Cardiac muscle cell (in vitro differentiated cells and primary cell): ENCODE data around the gene TRIO. TPM values are rescaled to one million over a fixed set of nuclear protein-coding genes. Genes with fewer than 3 reads are reported as not detected.

ENCODE experiments used
- DNase-seq, 2 donors: peaks; one replicate each; pipeline versions ENCODE4 v3.0.0 to v3.0.0-alpha.2; 2010 to 2017; ENCODE audit warnings: low read depth in 1 of 2, low spot score in 1 of 2
- H3K27ac ChIP-seq: fragments of 200-600 bp; sonication (generic); 2 replicates; pipeline ENCODE4 v1.5.1; 2016
- H3K27me3 ChIP-seq: fragments of 200-600 bp; sonication (generic); 2 replicates; pipeline ENCODE4 v1.6.0; 2016; ENCODE audit warnings: control low read depth
- H3K36me3 ChIP-seq: fragments of 200-600 bp; sonication (generic); 2 replicates; pipeline ENCODE4 v1.5.1; 2016; ENCODE audit warnings: control low read depth
- H3K4me1 ChIP-seq: fragments of 200-600 bp; sonication (generic); 2 replicates; pipeline ENCODE4 v1.8.1; 2017; ENCODE audit warnings: low read depth, mild to moderate bottlenecking, mixed run types
- H3K4me3 ChIP-seq: fragments of 200-600 bp; sonication (generic); 2 replicates; pipeline ENCODE4 v1.5.1; 2016; ENCODE audit warnings: mild to moderate bottlenecking
- H3K9me3 ChIP-seq: fragments of 200-600 bp; sonication (generic); 2 replicates; pipeline ENCODE4 v1.5.1; 2017; ENCODE audit warnings: low read depth, mild to moderate bottlenecking, control low read depth
- CTCF ChIP-seq: IDR thresholded peaks from 2 replicates; pipeline ENCODE4 v1.5.1; 2012; ENCODE audit warnings: low read depth, mild to moderate bottlenecking, low read length
- polyA plus RNA-seq: library from polyadenylated mRNA; unstranded; fragments of >200 nt; fragmentation: Nextera tagmentation; extraction: Ambion mirVana; gene quantifications from 2 replicates; pipeline ENCODE4 v1.2.1, GENCODE V29; 2016
- total RNA-seq: library from RNA; depleted of rRNA; stranded (reverse); fragments of >200 nt; gene quantifications from 2 replicates; pipeline ENCODE4 v1.2.3, GENCODE V29; 2016

The TRIO gene
- total and polyA plus RNA-seq, 2 experiments from 2014 or later: 15.5 to 104 TPM

- H3K27me3 ChIP-seq: no peaks in the 10 kb centered on the region
- H3K4me3 ChIP-seq: no peak overlapping the region
- no peaks in the 10 kb centered on the region for H3K9me3 ChIP-seq
- no peak overlapping the region for H3K27ac ChIP-seq
- TF ChIP-seq CTCF: no peak
- H3K4me1 ChIP-seq: peaks cover 5% of the 10 kb centered on the region
- H3K36me3 ChIP-seq: no peaks in the 10 kb centered on the region
- DNase-seq: no peak
These were observed 210.8 kb downstream of the TRIO start for GRCh38 chr5:14353726-14354474.

- H3K4me1 ChIP-seq: peaks cover 5% of the 10 kb centered on the region
- TF ChIP-seq CTCF: no peak
- no peaks in the 10 kb centered on the region for H3K36me3 ChIP-seq
- no peak overlapping the region for H3K27ac ChIP-seq
- no peak overlapping the region for H3K4me3 ChIP-seq
- H3K27me3 ChIP-seq: no peaks in the 10 kb centered on the region
- no peak for DNase-seq
- H3K9me3 ChIP-seq: no peaks in the 10 kb centered on the region
These were observed 212.2 kb downstream of the TRIO start for GRCh38 chr5:14355391-14355790.

GRCh38 chr5:14356305-14356704 lies 213.2 kb downstream of the TRIO start:
- Histone ChIP-seq H3K27me3 (no peaks in the 10 kb centered on the region), H3K9me3 (no peaks in the 10 kb centered on the region), H3K27ac (no peak overlapping the region), H3K36me3 (no peaks in the 10 kb centered on the region), H3K4me3 (no peak overlapping the region), H3K4me1 (peaks cover 5% of the 10 kb centered on the region)
- no peak for TF ChIP-seq CTCF
- DNase-seq: no peak

GRCh38 chr5:14357441-14357840 lies 214.3 kb downstream of the TRIO start:
- no peaks in the 10 kb centered on the region for H3K36me3 ChIP-seq
- no peak overlapping the region for H3K27ac ChIP-seq
- no peaks in the 10 kb centered on the region for H3K27me3 ChIP-seq
- no peak for TF ChIP-seq CTCF
- no peaks in the 10 kb centered on the region for H3K9me3 ChIP-seq
- peak in 1 of 2 donors; percentile 24 for DNase-seq
- H3K4me1 ChIP-seq: peaks cover 5% of the 10 kb centered on the region
- no peak overlapping the region for H3K4me3 ChIP-seq

- Histone ChIP-seq H3K27me3 (no peaks in the 10 kb centered on the region), H3K4me1 (peaks cover 5% of the 10 kb centered on the region), H3K4me3 (no peak overlapping the region), H3K9me3 (no peaks in the 10 kb centered on the region), H3K36me3 (no peaks in the 10 kb centered on the region), H3K27ac (no peak overlapping the region)
- no peak for DNase-seq
- TF ChIP-seq CTCF: no peak
These were observed 214.7 kb downstream of the TRIO start for GRCh38 chr5:14357851-14358250.

GRCh38 chr5:14358536-14358935 lies 215.4 kb downstream of the TRIO start:
- peaks cover under 1% of the 10 kb centered on the region for H3K36me3 ChIP-seq
- no peak overlapping the region for H3K27ac ChIP-seq
- DNase-seq: no peak
- peaks cover 5% of the 10 kb centered on the region for H3K4me1 ChIP-seq
- no peak overlapping the region for H3K4me3 ChIP-seq
- TF ChIP-seq CTCF: no peak
- H3K9me3 ChIP-seq: no peaks in the 10 kb centered on the region
- no peaks in the 10 kb centered on the region for H3K27me3 ChIP-seq
